GM19467 (cell line): Measurements from ENCODE around the gene ADRA1B.

ENCODE experiments used
- ATAC-seq: cut with Tn5 transposase; IDR thresholded peaks from one replicate; pipeline ENCODE4 v1.9.1; 2021; ENCODE audit warnings: mild to moderate bottlenecking, moderate library complexity; ENCODE audit not compliant: unreplicated experiment

Gene ADRA1B

DNA sequence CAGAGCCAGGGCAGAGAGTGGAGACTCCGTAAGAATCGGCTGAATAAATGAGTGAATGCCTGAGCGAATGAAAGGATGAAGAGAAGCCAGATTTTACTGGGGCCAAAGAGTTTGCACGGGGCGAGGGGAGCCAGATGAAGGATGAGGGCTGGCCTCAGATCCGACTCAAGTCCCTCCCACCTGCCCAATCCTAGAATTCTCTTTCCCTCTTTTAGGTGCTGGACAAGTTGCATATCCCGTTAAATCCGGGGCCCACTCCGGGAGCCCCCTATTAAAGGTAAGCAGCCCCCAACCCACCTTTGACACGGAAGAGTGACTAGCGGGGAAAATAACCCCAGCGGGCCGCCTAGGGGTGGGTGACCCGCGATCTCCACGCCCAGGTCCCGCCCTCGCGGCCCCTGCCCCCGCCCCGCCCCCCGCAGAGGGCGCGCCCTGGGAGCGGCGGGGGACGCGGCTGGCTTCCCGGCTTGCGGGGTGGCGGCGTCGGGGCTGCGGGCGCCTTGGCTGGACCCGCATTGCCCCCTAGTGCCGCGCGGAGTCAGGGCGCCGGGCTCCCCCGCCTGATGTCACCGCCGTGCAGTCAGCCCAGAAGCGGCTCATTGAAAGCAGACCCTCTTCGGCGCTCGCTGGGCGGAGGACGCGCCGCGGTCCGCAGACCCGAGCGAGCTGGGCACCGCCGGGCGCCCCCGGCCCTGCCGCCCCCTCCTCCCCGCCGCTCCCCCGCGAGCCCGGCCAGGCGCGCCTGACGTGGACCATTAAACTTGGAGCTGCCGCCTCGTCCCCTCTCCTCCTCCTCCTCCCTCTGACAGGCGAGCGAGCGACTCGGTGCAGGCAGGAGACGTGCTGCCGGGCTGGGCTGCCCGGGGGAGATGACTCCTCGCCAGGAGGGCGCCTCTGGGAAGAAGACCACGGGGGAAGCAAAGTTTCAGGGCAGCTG is at the start of gene ADRA1B:
Gene ADRA1B, plus strand, starts transcription at position 579 of the 937 bp plus-strand sequence. CDS start 424 bp downstream, outside the sequence.
- no peak for ATAC-seq

GRCh38 chr5:159873680-159874079 is 42.6 kb upstream of the ADRA1B start:
- ATAC-seq: no peak

- no peak for ATAC-seq
Observed at GRCh38 chr5:159874263-159874662, 42.0 kb upstream of the ADRA1B start.

GRCh38 chr5:159877016-159877415 is 39.3 kb upstream of the ADRA1B start:
- ATAC-seq: no peak

GRCh38 chr5:159877894-159878448 is 38.3 kb upstream of the ADRA1B start:
- no peak for ATAC-seq

DNA sequence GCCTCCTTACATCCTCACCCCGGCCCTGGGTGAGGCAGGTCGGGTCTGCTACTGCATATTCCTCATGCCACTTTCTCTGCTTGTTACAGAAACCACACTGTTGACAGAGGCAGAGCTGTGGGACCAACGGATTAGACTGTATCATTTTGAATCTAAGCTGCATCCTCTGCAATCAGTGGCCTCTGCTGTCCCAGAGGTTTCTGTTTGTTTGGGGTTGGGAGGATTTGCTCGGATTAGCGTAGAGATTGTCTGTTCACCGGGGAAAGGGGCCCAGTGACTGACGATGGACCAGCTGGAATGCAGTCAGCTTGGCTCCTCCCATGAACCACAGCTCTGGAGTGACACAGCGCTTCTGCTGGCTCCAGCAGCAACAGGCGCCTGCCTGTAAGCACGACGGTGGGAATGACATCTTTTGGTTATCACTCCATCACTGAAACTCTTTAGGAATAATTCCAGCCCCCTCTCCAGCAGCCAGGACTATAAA is 37.3 kb upstream of the ADRA1B start:
- ATAC-seq: no peak

- ATAC-seq: no peak
Observed at GRCh38 chr5:159880676-159881075, 35.6 kb upstream of the ADRA1B start.

GRCh38 chr5:159881967-159882366 is 34.3 kb upstream of the ADRA1B start:
- no peak for ATAC-seq

DNA sequence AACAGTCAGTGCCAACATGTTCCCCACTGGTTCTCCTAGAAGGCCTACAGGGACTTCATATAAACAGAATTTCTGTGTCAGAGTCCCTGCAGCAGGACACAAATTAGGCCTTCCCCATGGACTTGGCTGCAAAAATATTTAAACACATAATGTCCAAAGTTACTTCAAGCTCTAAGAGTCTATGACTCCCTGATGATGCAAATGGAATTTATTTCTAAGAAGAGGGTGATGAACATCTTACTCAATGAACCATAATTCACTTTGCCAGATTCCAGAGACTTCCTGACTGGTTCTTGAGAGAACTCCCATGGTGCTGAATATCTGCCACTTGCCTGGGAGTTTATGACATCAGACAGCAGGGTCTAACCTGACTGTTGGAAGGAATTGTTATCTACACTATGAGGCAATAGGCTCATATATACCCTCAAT is 32.7 kb upstream of the ADRA1B start:
- ATAC-seq: no peak

GRCh38 chr5:159884917-159885620 is 31.2 kb upstream of the ADRA1B start:
- ATAC-seq: no peak

- ATAC-seq: no peak
Observed at GRCh38 chr5:159886296-159886695, 30.0 kb upstream of the ADRA1B start.

GRCh38 chr5:159887050-159887449 is 29.2 kb upstream of the ADRA1B start:
- ATAC-seq: no peak

DNA sequence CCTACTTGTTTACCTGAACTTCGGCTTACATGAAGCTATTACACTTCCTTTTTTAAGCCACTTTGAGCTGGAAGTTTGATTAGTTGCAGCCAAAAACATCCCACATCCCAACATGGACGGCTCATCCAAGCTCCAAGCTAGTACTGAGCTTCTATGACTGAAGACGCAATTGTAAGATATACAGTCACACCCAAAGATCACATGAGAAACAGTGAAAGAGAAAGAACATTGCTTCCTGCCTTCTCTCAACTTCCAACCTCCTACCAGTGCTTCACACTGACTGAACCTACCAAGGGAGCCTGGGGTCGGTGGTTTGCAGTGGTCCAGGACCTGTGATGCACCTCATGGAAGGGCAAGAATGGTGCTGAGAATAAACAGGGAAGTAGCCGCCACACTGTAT is 27.4 kb upstream of the ADRA1B start:
- ATAC-seq: no peak

DNA sequence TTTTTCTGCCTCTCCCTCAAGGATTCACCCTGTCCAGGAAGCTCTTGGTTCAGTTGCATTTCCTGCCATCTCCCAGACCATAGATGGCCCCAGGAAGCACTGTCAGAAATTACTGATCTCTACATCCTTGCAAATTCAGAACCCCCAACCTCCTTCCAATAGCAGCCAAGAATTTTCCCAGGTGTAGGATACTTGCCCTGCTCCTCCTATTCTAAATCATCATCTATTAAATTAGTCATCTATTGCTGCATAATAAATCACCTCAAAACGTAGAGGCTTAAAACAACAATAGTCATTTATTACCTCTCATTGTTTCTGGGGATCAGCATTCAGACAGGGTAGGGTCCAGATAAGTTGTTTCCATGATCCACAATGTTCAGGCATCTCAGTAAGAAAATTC is 26.1 kb upstream of the ADRA1B start:
- ATAC-seq: no peak

DNA sequence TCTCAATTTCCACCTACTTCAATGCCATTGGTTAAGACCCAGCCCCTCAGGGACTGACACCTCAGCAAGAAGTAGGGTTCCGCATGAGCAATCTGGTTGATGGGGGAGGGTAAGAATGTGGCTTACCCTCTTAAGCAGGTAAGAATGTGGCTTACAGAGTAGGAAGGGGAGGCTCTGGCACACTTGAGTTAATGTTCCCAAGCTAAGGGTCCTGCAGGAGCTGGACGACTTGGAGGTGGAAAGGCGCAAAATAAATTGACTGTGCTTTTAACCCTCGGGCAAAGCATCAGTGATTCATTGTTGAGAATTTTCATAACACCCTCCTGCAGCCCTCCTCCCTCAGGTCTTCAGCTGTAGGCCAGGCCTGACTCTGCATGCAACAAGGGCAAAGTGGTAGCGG is 24.9 kb upstream of the ADRA1B start:
- no peak for ATAC-seq

- ATAC-seq: no peak
Observed at GRCh38 chr5:159893040-159893695, 23.1 kb upstream of the ADRA1B start.

DNA sequence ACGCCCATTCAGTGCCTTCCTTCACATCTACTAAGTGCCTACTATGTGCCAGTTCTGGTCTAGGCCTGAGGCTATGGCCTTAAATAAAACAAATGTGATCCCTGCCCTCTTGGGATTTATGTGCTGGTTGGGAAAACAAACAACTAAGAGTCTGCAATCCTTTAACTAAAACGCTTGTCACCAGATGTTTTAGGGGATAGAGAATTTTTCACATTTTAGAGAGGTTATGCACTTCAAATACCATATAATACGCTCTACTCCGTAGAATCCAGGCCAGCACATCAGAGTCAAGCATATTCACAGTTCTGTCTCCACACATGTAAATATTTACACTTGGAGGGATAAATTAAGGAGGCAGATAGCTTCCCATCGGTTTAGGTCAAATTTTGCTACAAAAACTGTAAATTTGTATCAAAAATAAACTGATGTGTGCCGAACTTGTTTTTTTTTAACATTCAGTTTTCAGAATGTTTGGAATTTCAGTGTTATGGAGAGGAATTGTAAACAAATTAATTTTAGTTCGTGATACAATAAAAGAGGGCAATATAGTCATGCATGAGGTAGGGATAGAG is 22.0 kb upstream of the ADRA1B start:
- no peak for ATAC-seq

- no peak for ATAC-seq
Observed at GRCh38 chr5:159897786-159898393, 18.4 kb upstream of the ADRA1B start.

- no peak for ATAC-seq
Observed at GRCh38 chr5:159899067-159900049, 16.9 kb upstream of the ADRA1B start.
